Skeletal muscle satellite cell (primary cell): ENCODE results near the gene ADSL. TPM values are rescaled to one million over a fixed set of nuclear protein-coding genes. Genes with fewer than 3 reads are reported as not detected.
"Not testable (repeated sequence)": the region's sequence is repeated elsewhere in the genome, so short reads cannot be mapped to it uniquely, and the experiment has no call there.

Experiments used
- H3K27me3 ChIP-seq: 2 replicates; pipeline ENCODE4 v1.7.0; 2013; ENCODE audit warnings: low read length; ENCODE audit not compliant: control insufficient read depth, insufficient read depth
- H3K36me3 ChIP-seq: 2 replicates; pipeline ENCODE4 v1.7.0; 2013; ENCODE audit warnings: mild to moderate bottlenecking, control low read depth, low read length; ENCODE audit not compliant: insufficient read depth
- H3K4me1 ChIP-seq: 2 replicates; pipeline ENCODE4 v1.7.0; 2013; ENCODE audit warnings: low read length; ENCODE audit not compliant: control insufficient read depth, insufficient read depth
- H3K4me2 ChIP-seq: 2 replicates; pipeline ENCODE4 v1.7.0; 2013; ENCODE audit warnings: mild to moderate bottlenecking, low read length
- H3K4me3 ChIP-seq: 2 replicates; pipeline ENCODE4 v1.7.0; 2013; ENCODE audit warnings: low read length
- H3K9ac ChIP-seq: 2 replicates; pipeline ENCODE4 v1.7.0; 2013; ENCODE audit warnings: mild to moderate bottlenecking, low read depth, low read length, moderate library complexity
- H3K9me3 ChIP-seq: replicated peaks from 2 replicates; pipeline ENCODE4 v1.7.0; 2013; ENCODE audit warnings: mild to moderate bottlenecking, control low read depth, low read length
- total RNA-seq: library from RNA; depleted of rRNA; stranded (reverse); fragments of >200 nt; gene quantifications from 2 replicates; pipeline ENCODE4 v1.2.3, GENCODE V29; 2012; rRNA removed

The ADSL gene
- 158 and 162 TPM in 2 replicates for total RNA-seq

DNA sequence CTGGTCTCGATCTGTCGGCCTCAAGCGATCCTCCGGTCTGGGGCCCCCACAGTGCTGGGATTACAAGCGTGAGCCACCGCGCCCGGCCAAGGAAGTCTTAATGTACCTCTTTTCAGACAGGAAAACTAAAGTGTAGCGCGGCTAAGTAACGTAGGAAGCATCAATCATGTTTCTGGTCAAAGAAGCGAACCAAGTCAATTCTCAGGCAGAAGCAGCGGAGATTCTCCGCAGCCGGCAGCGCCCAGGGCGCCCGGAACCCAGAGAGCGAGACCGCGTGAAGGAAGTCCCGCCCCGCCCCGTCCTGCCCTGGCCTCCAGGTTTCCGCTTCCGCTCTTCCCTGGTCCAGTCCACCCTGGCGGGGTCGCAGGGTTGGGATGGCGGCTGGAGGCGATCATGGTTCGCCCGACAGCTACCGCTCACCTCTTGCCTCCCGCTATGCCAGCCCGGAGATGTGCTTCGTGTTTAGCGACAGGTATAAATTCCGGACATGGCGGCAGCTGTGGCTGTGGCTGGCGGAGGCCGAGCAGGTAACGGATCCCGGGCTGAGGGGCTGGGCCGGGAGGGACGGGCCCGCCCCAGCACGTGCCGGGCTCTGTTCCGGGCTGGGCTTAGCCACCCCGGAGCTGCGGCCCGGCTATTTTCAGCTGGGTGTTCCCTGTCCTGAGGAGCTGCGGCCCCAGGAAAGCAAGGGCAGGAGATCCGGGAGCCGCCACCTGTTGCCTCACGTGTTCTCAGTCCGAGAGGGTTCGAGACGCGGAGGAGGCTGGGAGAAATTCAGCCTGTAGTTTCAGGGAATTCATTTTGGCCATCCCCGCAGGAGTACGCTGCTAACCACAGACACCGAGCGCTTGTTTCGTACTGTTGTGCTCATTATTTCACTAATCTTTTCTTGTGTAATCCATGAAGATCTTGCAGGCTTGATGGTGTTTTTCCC, at the start of gene ADSL:
ADSL (plus strand) TSS at position 316 of the 934 bp plus-strand sequence; CDS start at position 375, 59 bp downstream.
- H3K36me3 ChIP-seq: peaks cover 21% of the 10 kb centered on the region
- peaks cover 14% of the 10 kb centered on the region for H3K4me1 ChIP-seq
- H3K4me3 ChIP-seq: peak within 1 kb of the TSS; percentile 99
- no peaks in the 10 kb centered on the region for H3K27me3 ChIP-seq
- peak within 1 kb of the TSS; percentile 97 for H3K9ac ChIP-seq
- H3K9me3 ChIP-seq: no peaks in the 10 kb centered on the region
- peak within 1 kb of the TSS; percentile 95 for H3K4me2 ChIP-seq

DNA sequence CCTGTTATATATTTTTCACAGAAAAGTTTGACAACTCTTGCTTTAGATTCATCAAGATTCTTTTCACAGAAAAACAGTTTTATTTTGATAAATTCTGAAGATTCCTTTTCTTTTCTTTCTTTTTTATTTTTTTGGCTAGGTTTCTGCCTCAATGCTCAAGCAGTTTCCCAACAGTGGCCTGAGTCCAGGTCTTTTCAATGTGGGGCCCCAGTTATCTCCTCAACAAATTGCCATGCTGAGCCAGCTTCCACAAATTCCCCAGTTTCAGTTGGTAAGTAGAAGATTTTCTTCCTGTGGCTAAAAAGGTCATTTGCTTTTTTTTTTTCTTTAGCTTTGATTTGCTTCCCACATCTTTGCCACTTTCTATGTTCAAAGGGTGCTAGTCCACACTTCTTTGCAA, 46.0 kb upstream of the ADSL start:
- Histone ChIP-seq H3K27me3 (no peaks in the 10 kb centered on the region), H3K9me3 (no peaks in the 10 kb centered on the region), H3K4me3 (no peak overlapping the region), H3K4me2 (no peak overlapping the region), H3K36me3 (peaks cover 33% of the 10 kb centered on the region), H3K4me1 (no peaks in the 10 kb centered on the region), H3K9ac (no peak overlapping the region)

DNA sequence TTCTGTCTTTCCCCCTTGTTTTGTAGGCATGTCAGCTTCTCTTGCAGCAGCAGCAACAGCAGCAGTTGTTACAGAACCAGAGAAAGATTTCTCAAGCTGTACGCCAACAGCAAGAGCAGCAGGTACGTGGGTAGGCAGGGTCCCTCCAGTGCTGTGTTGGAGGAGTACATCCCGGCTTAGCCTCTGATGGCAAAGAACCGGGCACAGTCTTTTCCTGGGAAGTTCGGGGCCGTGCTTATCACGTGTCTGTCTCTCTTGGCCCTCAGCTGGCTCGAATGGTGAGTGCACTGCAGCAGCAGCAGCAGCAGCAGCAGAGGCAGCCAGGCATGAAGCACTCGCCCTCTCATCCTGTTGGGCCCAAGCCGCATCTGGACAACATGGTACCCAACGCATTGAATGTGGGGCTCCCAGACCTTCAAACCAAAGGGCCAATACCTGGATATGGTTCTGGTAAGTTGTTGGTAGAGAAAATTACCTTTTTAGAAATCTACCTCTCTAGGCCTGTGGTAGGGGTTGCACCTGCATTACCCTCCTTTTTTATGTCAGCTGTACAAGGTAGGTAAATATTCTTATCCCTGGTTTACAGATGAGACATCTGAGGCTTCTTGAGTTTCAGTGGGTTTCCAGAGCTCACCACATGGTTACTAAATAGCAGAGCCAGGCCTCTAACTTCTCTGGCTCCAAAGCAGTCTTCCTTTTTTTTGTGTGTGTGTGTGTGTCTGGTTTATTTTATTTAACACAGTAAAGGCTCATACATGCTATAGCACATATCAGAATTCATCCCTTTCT, 45.2 kb upstream of the ADSL start:
- no peak overlapping the region for H3K9ac ChIP-seq
- no peak overlapping the region for H3K4me3 ChIP-seq
- H3K4me1 ChIP-seq: no peaks in the 10 kb centered on the region
- H3K36me3 ChIP-seq: peaks cover 37% of the 10 kb centered on the region
- no peaks in the 10 kb centered on the region for H3K9me3 ChIP-seq
- H3K27me3 ChIP-seq: no peaks in the 10 kb centered on the region
- no peak overlapping the region for H3K4me2 ChIP-seq

DNA sequence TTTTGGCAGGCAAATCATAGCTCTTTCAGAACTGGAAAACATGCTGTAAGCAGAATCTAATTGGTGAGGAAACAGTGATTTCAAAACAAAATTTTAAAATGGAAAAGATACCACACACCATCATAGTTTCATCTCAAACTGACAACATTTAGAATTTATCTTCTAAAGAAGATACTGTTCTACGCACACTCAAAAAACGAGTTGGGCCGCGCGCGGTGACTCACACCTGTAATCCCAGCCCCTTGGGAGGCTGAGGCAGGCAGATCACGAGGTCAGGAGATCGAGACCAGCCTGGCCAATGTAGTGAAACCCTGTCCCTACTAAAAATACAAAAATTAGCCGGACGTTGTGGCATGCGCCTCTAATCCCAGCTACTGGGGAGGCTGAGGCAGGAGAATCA, 44.2 kb upstream of the ADSL start:
- H3K36me3 ChIP-seq: peaks cover 32% of the 10 kb centered on the region
- no peak overlapping the region for H3K4me3 ChIP-seq
- H3K4me2 ChIP-seq: no peak overlapping the region

DNA sequence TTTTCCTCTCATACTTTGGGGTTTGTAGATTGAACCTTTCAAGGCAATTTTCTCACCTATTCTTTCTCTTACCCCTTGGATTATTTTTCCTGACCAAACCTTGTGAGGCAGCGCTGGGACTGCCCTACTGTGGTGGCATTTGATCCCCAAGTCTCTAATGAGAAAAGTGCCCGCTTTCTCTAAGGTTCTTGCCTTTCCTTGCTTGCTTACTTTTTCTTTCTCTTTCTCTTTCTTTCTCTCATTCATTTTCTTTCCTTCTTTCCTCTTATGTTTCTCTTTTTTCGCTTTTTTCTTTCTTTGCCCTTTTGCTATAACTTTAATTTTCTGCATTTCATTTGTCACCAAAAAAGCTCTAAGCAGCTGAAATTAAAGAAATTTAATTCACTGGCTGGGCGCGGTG, 40.7 kb upstream of the ADSL start:
- H3K4me3 ChIP-seq: no peak overlapping the region
- no peak overlapping the region for H3K4me2 ChIP-seq
- H3K9me3 ChIP-seq: no peaks in the 10 kb centered on the region
- H3K4me1 ChIP-seq: peaks cover 3% of the 10 kb centered on the region
- H3K36me3 ChIP-seq: peaks cover 46% of the 10 kb centered on the region
- no peak overlapping the region for H3K9ac ChIP-seq
- H3K27me3 ChIP-seq: no peaks in the 10 kb centered on the region

More for the DNA sequence above, 44.2 kb upstream of the ADSL start:
- Histone ChIP-seq H3K9ac (no peak overlapping the region), H3K4me1 (no peaks in the 10 kb centered on the region), H3K27me3 (no peaks in the 10 kb centered on the region), H3K9me3 (no peaks in the 10 kb centered on the region)

DNA sequence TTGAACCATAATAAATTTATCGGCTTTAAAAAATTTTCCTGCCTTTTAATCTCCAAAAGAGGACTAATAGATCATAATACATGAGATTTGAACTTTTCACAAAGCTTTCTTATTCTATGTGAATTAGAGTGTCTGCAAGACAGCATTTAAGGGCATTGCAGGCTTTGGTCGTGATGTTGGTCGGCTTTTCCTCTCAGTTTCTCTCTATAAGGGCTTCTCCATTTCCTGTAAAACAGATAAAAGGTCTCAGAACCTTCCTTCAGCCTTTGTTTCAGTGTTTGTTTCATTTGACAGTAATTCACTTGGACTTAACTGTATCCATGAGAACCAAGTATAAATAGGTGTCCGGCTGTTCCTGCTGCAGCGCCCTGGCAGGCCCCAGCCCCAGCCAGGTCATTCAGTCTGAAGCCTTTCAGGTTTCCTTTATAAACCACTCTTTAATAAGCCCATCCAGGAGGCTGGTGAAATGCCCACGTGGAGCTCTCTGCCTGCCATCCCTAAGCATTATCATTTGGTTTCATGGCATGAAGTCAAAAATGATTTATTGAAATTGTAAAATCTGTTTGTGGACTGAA, 37.2 kb upstream of the ADSL start:
- H3K4me1 ChIP-seq: peaks cover 3% of the 10 kb centered on the region
- no peaks in the 10 kb centered on the region for H3K9me3 ChIP-seq
- H3K27me3 ChIP-seq: no peaks in the 10 kb centered on the region
- peaks cover 51% of the 10 kb centered on the region for H3K36me3 ChIP-seq
- H3K4me2 ChIP-seq: no peak overlapping the region
- no peak overlapping the region for H3K9ac ChIP-seq
- H3K4me3 ChIP-seq: no peak overlapping the region

DNA sequence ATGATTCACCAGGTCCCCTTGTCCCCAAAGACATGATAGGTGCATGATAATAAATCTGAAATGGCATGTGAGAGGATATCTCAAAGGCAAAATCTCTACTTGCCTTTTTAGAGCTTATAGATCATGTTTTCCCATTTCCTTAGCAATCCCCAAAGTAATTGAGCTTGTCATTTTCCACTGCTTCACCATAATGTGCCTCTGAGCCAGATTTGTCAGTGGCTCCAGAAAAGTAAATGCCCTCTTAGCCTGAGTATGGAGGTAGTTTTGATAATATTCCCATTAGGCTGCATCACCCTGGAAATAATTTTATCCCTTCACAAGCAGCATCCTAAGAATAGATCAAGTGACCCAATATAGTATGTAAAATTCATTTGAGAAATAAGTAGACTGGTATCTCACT, 36.7 kb upstream of the ADSL start:
- Histone ChIP-seq H3K9me3 (no peaks in the 10 kb centered on the region), H3K36me3 (peaks cover 57% of the 10 kb centered on the region)

DNA sequence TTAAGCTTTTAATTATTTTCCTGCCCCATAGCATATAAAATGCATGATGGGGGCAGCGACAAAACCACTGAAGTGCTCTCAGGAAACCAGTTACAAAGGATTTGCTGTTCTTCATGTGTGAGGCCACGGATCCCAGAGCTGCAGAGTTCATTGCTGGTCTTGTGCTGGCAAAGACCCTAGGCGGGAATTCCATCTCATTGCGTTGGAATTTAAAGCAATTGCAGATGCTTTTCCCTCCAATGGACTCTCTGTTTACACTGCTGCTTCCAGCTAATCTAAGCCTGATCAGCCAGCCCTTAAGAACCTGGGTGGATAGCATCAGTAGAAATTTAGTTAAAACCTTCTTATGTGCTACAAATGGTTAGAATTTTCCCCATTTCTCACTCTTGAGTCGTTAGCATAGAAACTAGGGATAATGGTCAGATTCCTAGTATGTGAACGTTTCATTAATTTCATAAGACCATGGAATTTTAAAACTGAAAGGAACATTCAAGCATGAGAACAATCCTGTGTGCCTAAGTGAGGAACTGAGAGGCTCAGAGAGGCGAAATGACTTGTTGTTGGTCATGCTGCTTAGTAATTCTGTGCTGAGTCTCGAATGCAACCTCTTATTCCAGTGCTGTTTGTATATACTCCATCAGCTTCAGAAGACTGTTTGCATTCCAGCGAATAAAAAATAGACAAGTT, 36.1 kb upstream of the ADSL start:
- Histone ChIP-seq H3K4me3 (no peak overlapping the region), H3K9ac (no peak overlapping the region), H3K4me2 (no peak overlapping the region), H3K36me3 (peaks cover 60% of the 10 kb centered on the region), H3K4me1 (peaks cover 3% of the 10 kb centered on the region), H3K9me3 (no peaks in the 10 kb centered on the region), H3K27me3 (no peaks in the 10 kb centered on the region)

More for the DNA sequence above, 36.7 kb upstream of the ADSL start:
- H3K4me1 ChIP-seq: peaks cover 3% of the 10 kb centered on the region
- H3K4me3 ChIP-seq: no peak overlapping the region
- no peak overlapping the region for H3K9ac ChIP-seq
- H3K4me2 ChIP-seq: no peak overlapping the region
- H3K27me3 ChIP-seq: no peaks in the 10 kb centered on the region

DNA sequence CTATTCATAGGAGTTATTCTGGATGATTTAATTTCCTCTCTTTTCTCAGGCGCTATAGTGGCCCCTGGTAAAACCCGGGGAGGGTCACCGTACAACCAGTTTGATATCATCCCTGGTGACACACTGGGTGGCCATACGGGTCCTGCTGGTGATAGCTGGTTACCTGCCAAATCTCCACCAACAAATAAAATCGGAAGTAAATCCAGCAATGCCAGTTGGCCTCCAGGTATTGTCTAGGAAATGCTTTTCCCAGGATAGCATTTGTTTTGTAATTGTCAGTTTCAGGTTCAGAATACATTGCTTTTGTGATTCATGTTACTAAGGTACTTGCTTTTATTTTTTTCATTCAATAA, 35.6 kb upstream of the ADSL start:
- Histone ChIP-seq H3K9ac (no peak overlapping the region), H3K4me3 (no peak overlapping the region)

DNA sequence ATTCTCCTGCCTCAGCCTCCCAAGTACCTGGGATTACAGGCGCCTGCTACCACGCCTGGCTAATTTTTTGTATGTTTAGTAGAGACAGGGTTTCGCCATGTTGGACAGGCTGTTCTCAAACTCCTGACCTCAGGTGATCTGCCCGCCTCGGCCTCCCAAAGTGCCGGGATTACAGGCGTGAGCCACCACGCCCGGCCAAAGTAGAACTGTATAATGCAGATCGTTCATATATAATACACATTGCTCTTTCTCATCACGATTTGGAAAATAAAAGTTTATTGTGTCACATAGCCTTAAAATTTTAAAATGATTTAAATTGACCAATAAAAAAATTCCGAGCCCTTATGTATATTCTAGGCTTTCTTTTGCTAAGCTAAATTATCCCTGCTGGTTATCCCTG, 34.7 kb upstream of the ADSL start:
- H3K36me3 ChIP-seq: peaks cover 66% of the 10 kb centered on the region
- H3K4me2 ChIP-seq, H3K4me1 ChIP-seq, H3K9me3 ChIP-seq, H3K27me3 ChIP-seq, H3K9ac ChIP-seq, H3K4me3 ChIP-seq: not testable (repeated sequence)

More for the DNA sequence above, 35.6 kb upstream of the ADSL start:
- H3K4me1 ChIP-seq: peaks cover 3% of the 10 kb centered on the region
- no peaks in the 10 kb centered on the region for H3K9me3 ChIP-seq
- no peak overlapping the region for H3K4me2 ChIP-seq
- no peaks in the 10 kb centered on the region for H3K27me3 ChIP-seq
- H3K36me3 ChIP-seq: peaks cover 60% of the 10 kb centered on the region

DNA sequence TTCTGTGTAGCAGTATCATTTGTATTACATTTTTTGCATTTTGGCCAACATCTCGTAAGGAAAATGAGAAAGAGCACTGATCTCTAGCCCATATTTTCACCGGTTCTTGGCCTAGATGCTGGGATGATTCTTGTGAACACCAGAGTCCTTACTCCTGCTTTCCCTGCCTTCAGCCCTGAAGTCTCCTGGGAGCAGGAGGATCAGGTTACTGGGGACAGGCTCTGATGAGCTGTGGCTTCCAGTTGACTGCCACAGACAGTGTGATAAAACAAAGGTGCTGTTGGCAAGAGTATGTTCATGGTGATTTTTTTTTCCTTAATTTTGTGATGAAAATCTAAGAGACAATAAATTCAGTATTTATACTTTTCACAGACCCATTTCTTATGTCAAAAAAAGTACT, 34.2 kb upstream of the ADSL start:
- H3K36me3 ChIP-seq: peaks cover 70% of the 10 kb centered on the region
- H3K9ac ChIP-seq: no peak overlapping the region

More for the DNA sequence above, 34.2 kb upstream of the ADSL start:
- H3K4me3 ChIP-seq: no peak overlapping the region
- no peaks in the 10 kb centered on the region for H3K27me3 ChIP-seq
- H3K4me1 ChIP-seq: peaks cover 3% of the 10 kb centered on the region
- H3K9me3 ChIP-seq: no peaks in the 10 kb centered on the region
- H3K4me2 ChIP-seq: no peak overlapping the region
